Stomach (tissue), 4 donors: ENCODE measurements around the gene LONP2.

Experiments used
- CTCF ChIP-seq, 7 experiments: fragments of 450-650 bp in 4 of 7; fragments of 200-600 bp in 3 of 7; sonication (generic) in 3 of 7; IDR thresholded peaks; one replicate each; pipeline ENCODE4 v1.5.1; 2016 to 2019; ENCODE audit warnings: antibody characterized with exemption in 7 of 7, control low read depth in 2 of 7, mild to moderate bottlenecking in 1 of 7
- POLR2A ChIP-seq, 4 donors: fragments of 450-650 bp; IDR thresholded peaks; one replicate each; pipeline ENCODE4 v1.6.1; 2016; ENCODE audit warnings: antibody characterized with exemption in 4 of 4, control low read depth in 2 of 4, mild to moderate bottlenecking in 1 of 4, moderate library complexity in 1 of 4

DNA sequence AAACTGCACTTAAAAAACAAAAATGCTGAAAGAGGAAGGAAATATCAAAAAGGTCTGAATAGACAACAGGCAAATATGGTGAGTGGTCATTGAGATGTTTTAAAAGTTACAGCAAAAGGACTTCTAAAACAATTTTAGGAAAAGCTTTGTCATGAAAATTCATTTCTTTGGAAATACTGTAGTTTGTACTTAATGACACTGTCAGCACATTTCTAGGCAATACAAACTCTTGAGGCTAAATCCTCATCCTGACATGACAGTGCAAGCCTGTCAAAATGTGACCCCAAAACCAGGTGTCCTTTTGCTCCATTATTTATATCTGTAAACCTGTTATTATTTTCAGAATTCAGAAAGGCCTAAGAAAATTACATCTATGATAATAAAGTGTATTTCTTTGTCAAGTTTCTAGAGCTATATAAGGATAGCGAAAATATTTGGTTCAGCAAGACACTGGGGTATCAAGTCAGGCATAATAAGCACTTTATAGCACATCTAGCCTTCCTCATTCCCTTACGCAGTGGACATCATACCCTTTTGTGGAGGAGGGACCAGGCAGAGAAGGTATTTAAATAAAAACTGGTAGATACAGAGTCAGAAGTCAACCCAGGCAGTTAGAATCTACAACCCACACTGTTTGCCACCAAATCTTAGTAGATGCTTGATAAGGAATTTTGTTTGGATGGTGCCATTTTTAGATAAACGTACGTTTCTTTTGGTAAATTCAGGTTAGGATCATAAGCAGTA, 112.7 kb downstream of the LONP2 start:
- TF ChIP-seq CTCF (IDR thresholded peaks at IDR 0.05) (no peak), POLR2A (IDR thresholded peaks at IDR 0.05) (no peak)
